HepG2 (cell line): Measurements from ENCODE around the gene GIPC2.

Experiments used
- FOXM1 ChIP-seq: sonication (generic); formaldehyde crosslinking; IDR thresholded peaks from 2 replicates; pipeline ENCODE4 v1.5.0; 2020; ENCODE audit warnings: missing genetic modification reagents
- GZF1 ChIP-seq: sonication (generic); formaldehyde crosslinking; IDR thresholded peaks from 2 replicates; pipeline ENCODE4 v1.5.1; 2020; ENCODE audit warnings: mild to moderate bottlenecking, missing genetic modification reagents
- HDAC2 ChIP-seq: sonication (generic); formaldehyde crosslinking; IDR thresholded peaks from 2 replicates; pipeline ENCODE4 v1.4.0; 2020; ENCODE audit warnings: missing genetic modification reagents
- KLF11 ChIP-seq: IDR thresholded peaks from 2 replicates; pipeline ENCODE4 v1.6.1; 2016; ENCODE audit warnings: missing compliant biosample characterization
- NCOR1 ChIP-seq: fragments of 200-600 bp; sonication (generic); IDR thresholded peaks from 2 replicates; pipeline ENCODE4 v1.7.0; 2017; ENCODE audit warnings: antibody characterized with exemption, low read length, borderline replicate concordance
- ZNF121 ChIP-seq: sonication (generic); formaldehyde crosslinking; IDR thresholded peaks from 2 replicates; pipeline ENCODE4 v1.5.0; 2020; ENCODE audit warnings: mild to moderate bottlenecking, missing genetic modification reagents
- TF ChIP-seq, protein P1 (sequence below): sonication (generic); formaldehyde crosslinking; IDR thresholded peaks from 2 replicates; pipeline ENCODE4 v1.5.0; 2020; ENCODE audit warnings: mild to moderate bottlenecking, missing genetic modification reagents, moderate library complexity
- TF ChIP-seq, protein P2 (sequence below): IDR thresholded peaks from 2 replicates; pipeline ENCODE4 v1.6.1; 2012; ENCODE audit warnings: low read length, improper control_type of control experiment
- TF ChIP-seq, protein P3 (sequence below): sonication (generic); formaldehyde crosslinking; IDR thresholded peaks from 2 replicates; pipeline ENCODE4 v1.4.0; 2020; ENCODE audit warnings: mild to moderate bottlenecking, missing genetic modification reagents

GRCh38 chr1:78003070-78003746 is 42.6 kb upstream of the GIPC2 start:
- no peak for TF ChIP-seq KLF11 (CRISPR knock-in tag)
- TF ChIP-seq, protein P1, sequence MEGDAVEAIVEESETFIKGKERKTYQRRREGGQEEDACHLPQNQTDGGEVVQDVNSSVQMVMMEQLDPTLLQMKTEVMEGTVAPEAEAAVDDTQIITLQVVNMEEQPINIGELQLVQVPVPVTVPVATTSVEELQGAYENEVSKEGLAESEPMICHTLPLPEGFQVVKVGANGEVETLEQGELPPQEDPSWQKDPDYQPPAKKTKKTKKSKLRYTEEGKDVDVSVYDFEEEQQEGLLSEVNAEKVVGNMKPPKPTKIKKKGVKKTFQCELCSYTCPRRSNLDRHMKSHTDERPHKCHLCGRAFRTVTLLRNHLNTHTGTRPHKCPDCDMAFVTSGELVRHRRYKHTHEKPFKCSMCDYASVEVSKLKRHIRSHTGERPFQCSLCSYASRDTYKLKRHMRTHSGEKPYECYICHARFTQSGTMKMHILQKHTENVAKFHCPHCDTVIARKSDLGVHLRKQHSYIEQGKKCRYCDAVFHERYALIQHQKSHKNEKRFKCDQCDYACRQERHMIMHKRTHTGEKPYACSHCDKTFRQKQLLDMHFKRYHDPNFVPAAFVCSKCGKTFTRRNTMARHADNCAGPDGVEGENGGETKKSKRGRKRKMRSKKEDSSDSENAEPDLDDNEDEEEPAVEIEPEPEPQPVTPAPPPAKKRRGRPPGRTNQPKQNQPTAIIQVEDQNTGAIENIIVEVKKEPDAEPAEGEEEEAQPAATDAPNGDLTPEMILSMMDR (CRISPR knock-in tag) = no peak
- no peak for TF ChIP-seq ZNF121 (CRISPR knock-in tag)
- no peak for TF ChIP-seq FOXM1 (CRISPR knock-in tag)
- TF ChIP-seq, protein P2, sequence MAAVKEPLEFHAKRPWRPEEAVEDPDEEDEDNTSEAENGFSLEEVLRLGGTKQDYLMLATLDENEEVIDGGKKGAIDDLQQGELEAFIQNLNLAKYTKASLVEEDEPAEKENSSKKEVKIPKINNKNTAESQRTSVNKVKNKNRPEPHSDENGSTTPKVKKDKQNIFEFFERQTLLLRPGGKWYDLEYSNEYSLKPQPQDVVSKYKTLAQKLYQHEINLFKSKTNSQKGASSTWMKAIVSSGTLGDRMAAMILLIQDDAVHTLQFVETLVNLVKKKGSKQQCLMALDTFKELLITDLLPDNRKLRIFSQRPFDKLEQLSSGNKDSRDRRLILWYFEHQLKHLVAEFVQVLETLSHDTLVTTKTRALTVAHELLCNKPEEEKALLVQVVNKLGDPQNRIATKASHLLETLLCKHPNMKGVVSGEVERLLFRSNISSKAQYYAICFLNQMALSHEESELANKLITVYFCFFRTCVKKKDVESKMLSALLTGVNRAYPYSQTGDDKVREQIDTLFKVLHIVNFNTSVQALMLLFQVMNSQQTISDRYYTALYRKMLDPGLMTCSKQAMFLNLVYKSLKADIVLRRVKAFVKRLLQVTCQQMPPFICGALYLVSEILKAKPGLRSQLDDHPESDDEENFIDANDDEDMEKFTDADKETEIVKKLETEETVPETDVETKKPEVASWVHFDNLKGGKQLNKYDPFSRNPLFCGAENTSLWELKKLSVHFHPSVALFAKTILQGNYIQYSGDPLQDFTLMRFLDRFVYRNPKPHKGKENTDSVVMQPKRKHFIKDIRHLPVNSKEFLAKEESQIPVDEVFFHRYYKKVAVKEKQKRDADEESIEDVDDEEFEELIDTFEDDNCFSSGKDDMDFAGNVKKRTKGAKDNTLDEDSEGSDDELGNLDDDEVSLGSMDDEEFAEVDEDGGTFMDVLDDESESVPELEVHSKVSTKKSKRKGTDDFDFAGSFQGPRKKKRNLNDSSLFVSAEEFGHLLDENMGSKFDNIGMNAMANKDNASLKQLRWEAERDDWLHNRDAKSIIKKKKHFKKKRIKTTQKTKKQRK = no peak
- no peak for TF ChIP-seq GZF1 (CRISPR knock-in tag)
- no peak for TF ChIP-seq NCOR1
- TF ChIP-seq, protein P3, sequence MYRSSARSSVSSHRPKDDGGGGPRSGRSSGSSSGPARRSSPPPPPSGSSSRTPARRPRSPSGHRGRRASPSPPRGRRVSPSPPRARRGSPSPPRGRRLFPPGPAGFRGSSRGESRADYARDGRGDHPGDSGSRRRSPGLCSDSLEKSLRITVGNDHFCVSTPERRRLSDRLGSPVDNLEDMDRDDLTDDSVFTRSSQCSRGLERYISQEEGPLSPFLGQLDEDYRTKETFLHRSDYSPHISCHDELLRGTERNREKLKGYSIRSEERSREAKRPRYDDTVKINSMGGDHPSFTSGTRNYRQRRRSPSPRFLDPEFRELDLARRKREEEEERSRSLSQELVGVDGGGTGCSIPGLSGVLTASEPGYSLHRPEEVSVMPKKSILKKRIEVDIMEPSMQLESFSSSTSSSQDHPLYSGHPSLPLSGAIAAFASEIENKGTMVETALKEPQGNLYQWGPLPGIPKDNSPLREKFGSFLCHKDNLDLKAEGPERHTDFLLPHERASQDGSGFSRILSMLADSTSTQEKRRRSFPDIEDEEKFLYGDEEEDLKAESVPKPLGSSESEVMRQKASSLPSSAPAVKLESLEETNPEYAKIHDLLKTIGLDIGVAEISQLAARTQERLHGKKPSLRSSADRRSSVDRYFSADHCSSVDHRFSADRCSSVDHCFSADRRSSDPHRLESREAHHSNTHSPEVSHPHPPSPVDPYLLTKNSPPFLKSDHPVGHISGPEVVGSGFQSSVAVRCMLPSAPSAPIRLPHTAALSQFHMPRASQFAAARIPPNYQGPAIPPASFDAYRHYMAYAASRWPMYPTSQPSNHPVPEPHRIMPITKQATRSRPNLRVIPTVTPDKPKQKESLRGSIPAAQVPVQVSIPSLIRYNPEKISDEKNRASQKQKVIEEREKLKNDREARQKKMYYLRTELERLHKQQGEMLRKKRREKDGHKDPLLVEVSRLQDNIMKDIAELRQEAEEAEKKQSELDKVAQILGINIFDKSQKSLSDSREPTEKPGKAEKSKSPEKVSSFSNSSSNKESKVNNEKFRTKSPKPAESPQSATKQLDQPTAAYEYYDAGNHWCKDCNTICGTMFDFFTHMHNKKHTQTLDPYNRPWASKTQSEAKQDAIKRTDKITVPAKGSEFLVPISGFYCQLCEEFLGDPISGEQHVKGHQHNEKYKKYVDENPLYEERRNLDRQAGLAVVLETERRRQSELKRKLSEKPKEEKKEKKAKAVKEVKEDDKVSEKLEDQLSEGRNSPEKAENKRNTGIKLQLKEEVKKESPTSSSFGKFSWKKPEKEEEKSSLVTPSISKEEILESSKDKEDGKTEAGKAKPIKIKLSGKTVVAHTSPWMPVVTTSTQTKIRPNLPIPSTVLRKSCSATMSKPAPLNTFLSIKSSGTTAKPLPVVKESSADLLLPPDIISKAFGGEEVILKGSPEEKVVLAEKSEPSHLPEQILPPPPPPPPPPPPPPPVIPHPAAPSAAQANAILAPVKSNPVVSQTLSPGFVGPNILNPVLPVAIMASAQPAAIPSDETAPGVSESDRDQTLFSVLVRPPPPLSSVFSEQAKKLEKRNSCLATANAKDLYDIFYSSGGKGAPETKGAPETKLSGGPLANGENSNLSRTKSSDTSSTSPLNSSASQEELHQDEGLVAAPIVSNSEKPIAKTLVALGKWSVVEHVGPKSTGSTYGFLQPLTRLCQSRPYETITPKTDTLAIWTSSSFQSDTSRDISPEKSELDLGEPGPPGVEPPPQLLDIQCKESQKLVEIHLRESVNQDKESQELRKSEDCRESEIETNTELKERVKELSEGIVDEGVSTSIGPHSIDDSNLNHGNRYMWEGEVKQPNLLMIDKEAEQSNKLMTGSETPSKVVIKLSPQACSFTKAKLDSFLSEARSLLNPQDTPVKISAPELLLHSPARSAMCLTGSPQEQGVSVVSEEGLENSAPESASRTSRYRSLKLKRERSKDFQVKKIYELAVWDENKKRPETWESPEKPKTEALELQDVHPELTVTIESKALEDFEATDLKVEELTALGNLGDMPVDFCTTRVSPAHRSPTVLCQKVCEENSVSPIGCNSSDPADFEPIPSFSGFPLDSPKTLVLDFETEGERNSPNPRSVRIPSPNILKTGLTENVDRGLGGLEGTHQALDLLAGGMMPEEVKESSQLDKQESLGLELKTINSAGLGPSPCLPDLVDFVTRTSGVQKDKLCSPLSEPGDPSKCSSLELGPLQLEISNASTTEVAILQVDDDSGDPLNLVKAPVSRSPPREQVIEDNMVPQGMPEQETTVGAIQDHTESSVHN = no peak
- no peak for TF ChIP-seq HDAC2 (CRISPR knock-in tag)
